Measurements from ENCODE around the gene ART1. TPM values are rescaled to one million over a fixed set of nuclear protein-coding genes. Genes with fewer than 3 reads are reported as not detected.

ART1 gene
- total RNA-seq, 1 donor from 2014 or later = 5.6 TPM

- intact Hi-C loops (cut with DNase I) = no loop called here
- H3K27me3 ChIP-seq = no peaks in the 10 kb centered on the region
- no peak overlapping the region for H3K27ac ChIP-seq
- peak in 1 of 2 donors; percentile 56 for DNase-seq (ENCODE audit: low spot score in 2 of 2)
- H3K9me3 ChIP-seq = no peaks in the 10 kb centered on the region
- H3K4me3 ChIP-seq = no peak overlapping the region
- no peaks in the 10 kb centered on the region for H3K36me3 ChIP-seq
- TF ChIP-seq, protein P1, sequence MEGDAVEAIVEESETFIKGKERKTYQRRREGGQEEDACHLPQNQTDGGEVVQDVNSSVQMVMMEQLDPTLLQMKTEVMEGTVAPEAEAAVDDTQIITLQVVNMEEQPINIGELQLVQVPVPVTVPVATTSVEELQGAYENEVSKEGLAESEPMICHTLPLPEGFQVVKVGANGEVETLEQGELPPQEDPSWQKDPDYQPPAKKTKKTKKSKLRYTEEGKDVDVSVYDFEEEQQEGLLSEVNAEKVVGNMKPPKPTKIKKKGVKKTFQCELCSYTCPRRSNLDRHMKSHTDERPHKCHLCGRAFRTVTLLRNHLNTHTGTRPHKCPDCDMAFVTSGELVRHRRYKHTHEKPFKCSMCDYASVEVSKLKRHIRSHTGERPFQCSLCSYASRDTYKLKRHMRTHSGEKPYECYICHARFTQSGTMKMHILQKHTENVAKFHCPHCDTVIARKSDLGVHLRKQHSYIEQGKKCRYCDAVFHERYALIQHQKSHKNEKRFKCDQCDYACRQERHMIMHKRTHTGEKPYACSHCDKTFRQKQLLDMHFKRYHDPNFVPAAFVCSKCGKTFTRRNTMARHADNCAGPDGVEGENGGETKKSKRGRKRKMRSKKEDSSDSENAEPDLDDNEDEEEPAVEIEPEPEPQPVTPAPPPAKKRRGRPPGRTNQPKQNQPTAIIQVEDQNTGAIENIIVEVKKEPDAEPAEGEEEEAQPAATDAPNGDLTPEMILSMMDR (IDR thresholded peaks at IDR 0.05) = no peak
- no peaks in the 10 kb centered on the region for H3K4me1 ChIP-seq
Observed at GRCh38 chr11:3635641-3636375, 9.1 kb upstream of the ART1 start.

DNA sequence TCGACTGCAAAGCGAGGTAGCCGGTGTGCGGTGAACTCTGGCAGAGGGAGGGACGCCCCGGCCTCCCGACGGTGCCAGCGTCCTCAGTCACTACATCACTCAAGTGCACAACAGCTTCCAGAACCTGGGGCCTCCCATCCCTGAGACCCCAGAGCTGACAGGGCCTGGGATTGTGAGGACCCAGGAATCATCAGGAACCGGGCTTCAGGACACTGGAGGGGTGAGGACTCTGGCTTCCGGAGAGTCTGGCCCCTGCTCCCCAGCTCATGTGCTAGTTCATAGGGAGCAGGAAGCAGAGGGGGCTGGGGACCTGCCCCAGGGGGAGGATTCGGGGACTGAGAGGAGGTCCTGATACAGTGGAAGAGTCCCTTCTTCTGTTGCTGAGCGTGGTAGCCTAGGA lies 7.7 kb upstream of the ART1 start:
- no peak overlapping the region for H3K27ac ChIP-seq
- H3K9me3 ChIP-seq = no peaks in the 10 kb centered on the region
- H3K4me3 ChIP-seq = no peak overlapping the region
- intact Hi-C loops (cut with DNase I) = no loop called here
- H3K36me3 ChIP-seq = no peaks in the 10 kb centered on the region
- H3K4me1 ChIP-seq = peaks cover 0 to 2% of the 10 kb centered on the region in 2 donors
- TF ChIP-seq, protein P1 (IDR thresholded peaks at IDR 0.05) = no peak
- no peaks in the 10 kb centered on the region for H3K27me3 ChIP-seq
- DNase-seq (ENCODE audit: low spot score in 2 of 2) = peak in 1 of 2 donors; percentile 50

- TF ChIP-seq, protein P1 (IDR thresholded peaks at IDR 0.05) = no peak
- no peaks in the 10 kb centered on the region for H3K36me3 ChIP-seq
- intact Hi-C loops (cut with DNase I) = no loop called here
- no peak for DNase-seq (ENCODE audit: low spot score in 2 of 2)
- no peak overlapping the region for H3K27ac ChIP-seq
- no peaks in the 10 kb centered on the region for H3K9me3 ChIP-seq
- no peaks in the 10 kb centered on the region for H3K27me3 ChIP-seq
- peaks cover 0 to 5% of the 10 kb centered on the region in 2 donors for H3K4me1 ChIP-seq
- no peak overlapping the region for H3K4me3 ChIP-seq
Observed at GRCh38 chr11:3638513-3638912, 6.4 kb upstream of the ART1 start.

DNA sequence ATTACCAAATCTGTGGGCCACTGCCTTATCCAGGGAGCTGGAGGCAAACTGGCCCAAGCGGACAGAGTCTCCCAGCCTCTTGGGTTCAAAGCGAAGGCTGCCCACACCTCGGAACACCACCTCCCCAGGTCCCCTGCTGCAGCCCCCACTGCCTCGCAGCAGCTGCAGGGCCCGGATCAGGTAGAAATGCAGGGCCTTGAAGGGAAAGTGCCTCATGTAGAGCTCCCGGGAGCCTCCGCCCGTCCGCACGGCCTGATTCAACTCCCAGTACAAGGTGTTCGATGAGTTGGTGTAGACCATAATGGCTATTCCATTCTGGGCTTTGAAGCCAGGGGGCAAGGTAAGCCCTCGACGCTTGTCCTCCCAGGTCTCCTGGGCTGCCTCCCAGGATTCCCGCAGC lies 5.1 kb upstream of the ART1 start:
- no peaks in the 10 kb centered on the region for H3K9me3 ChIP-seq
- no peak overlapping the region for H3K27ac ChIP-seq
- TF ChIP-seq, protein P1 (IDR thresholded peaks at IDR 0.05) = no peak
- peaks cover 0 to 5% of the 10 kb centered on the region in 2 donors for H3K4me1 ChIP-seq
- H3K4me3 ChIP-seq = no peak overlapping the region
- no peaks in the 10 kb centered on the region for H3K27me3 ChIP-seq
- DNase-seq (ENCODE audit: low spot score in 2 of 2) = peak in 1 of 2 donors; percentile 45
- no peaks in the 10 kb centered on the region for H3K36me3 ChIP-seq
- intact Hi-C loops (cut with DNase I) = no loop called here

GRCh38 chr11:3641191-3641590 lies 3.7 kb upstream of the ART1 start:
- TF ChIP-seq, protein P1 (IDR thresholded peaks at IDR 0.05) = no peak

More at GRCh38 chr11:3641191-3641590, 3.7 kb upstream of the ART1 start:
- Histone ChIP-seq H3K4me3 (no peak overlapping the region), H3K9me3 (no peaks in the 10 kb centered on the region), H3K4me1 (peaks cover 0 to 5% of the 10 kb centered on the region in 2 donors), H3K27ac (no peak overlapping the region), H3K27me3 (no peaks in the 10 kb centered on the region), H3K36me3 (no peaks in the 10 kb centered on the region)
- DNase-seq (ENCODE audit: low spot score in 2 of 2) = no peak
- intact Hi-C loops (cut with DNase I) = no loop called here
